ENCODE results near the gene TTLL11.

TTLL11 gene

DNA sequence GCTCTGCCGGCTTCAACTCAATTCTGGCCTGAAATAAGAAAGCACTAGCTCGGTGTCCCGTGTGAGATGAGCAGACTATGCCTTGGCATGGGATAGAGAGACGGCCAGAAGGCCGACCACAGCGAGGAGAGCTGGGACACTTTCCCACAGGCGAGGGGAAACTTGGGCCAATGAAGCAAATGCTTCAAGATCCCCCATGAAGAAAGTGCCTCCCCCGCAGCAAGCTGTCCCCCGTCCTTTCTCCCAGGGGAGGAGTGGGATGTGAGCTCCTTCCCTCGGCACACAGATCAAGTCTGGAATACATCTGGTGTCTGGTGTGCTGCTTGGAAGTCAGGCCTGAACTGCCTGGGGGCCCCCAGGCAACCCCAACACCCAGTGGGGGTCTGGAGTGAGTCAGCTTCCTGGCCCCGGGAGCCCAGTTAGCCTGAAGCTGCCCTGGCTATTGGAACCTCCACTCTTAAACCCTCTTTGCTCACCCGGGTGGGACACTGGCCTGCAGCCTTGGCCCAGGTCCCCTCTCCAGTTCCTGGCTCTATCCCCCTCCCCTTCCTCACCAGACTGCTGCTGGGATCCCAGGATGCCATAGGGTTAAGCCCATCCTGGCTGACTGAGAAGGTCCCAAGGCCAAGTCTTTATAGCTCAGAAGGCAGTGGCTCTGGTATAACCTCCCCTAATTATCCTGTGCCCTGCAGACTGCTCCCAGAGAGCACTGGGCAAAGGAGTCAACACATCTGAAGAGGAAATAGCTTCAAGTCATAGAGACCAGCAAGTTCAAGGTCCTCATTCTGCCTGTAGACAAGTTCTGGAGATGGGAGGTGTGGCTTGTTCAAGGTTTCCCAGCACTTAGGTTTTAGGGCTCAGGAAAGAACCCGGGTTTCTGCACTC is 205.3 kb downstream of the TTLL11 start:
- Histone ChIP-seq H4K20me1 (peaks cover 0 to 19% (median 0%) of the 10 kb centered on the region in 11 experiments; a peak in 2 of 22 replicates), H3K9ac (0 out of 22 replicates have a peak overlapping the region, but pooled peaks of 1 of the 11 experiments have one; percentile 11), H3K4me2 (peak overlapping the region; percentile 51 to 89 (median 78)), H3K36me3 (no peaks in the 10 kb centered on the region), H3K4me1 (peaks cover 30 to 62% (median 60%) of the 10 kb centered on the region in 10 experiments), H3K27ac (peak overlapping the region in 4 of 11 experiments; percentile 2 to 36 (median 22); a peak in 2 of 22 replicates), H3K4me3 (no peak overlapping the region; a peak in 1 of 20 replicates), H3K9me3 (replicated peaks in 1 of 11) (no peaks in the 10 kb centered on the region), H3K27me3 (no peaks in the 10 kb centered on the region)
- no peak for TF ChIP-seq Cebpa-rat (IDR thresholded peaks at IDR 0.05)

DNA sequence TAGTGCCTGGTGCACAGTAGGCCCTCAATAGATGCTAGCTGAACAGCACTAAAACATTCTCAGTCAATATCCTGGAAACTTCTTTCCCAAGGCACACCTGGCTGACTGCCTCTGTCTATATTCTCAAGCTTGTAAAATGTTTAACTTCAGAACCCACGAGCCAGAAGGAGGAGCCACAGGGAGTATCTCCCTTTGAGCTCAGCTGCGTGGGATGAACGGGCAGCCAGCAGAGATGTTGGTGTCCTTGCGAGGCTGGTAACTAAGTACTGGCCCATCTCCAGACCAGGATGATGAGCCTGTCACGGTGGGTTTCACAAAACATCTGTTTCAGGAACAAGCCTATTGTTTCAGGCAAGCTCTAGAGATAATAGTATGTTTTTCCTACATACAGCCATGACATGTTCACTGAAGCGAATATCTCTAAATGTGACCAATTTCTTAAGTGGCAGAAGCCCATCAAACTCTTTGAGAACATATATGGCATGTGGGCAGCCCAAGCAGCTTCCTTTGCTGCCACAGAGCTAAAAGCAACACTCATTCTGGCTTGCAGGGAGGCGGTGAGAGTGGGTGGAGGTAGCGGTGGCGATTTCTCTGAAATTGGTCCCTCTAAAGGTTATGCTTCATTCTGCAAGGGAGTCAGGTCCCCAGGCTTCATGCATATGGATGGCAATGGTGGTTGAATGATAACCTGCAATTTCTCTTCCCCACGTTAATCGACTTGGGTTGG is 206.2 kb downstream of the TTLL11 start:
- Histone ChIP-seq H3K4me1 (peaks cover 30 to 70% (median 68%) of the 10 kb centered on the region in 10 experiments), H4K20me1 (peaks cover 0 to 19% (median 0%) of the 10 kb centered on the region in 11 experiments; a peak in 2 of 22 replicates), H3K27me3 (no peaks in the 10 kb centered on the region), H3K4me2 (peak overlapping the region; percentile 51 to 89 (median 78)), H3K36me3 (no peaks in the 10 kb centered on the region), H3K27ac (peak overlapping the region in 2 of 11 experiments; percentile 2 to 19; a peak in 2 of 22 replicates), H3K9me3 (replicated peaks in 1 of 11) (no peaks in the 10 kb centered on the region), H3K4me3 (no peak overlapping the region), H3K9ac (no peak overlapping the region)
- no peak for TF ChIP-seq Cebpa-rat (IDR thresholded peaks at IDR 0.05)

DNA sequence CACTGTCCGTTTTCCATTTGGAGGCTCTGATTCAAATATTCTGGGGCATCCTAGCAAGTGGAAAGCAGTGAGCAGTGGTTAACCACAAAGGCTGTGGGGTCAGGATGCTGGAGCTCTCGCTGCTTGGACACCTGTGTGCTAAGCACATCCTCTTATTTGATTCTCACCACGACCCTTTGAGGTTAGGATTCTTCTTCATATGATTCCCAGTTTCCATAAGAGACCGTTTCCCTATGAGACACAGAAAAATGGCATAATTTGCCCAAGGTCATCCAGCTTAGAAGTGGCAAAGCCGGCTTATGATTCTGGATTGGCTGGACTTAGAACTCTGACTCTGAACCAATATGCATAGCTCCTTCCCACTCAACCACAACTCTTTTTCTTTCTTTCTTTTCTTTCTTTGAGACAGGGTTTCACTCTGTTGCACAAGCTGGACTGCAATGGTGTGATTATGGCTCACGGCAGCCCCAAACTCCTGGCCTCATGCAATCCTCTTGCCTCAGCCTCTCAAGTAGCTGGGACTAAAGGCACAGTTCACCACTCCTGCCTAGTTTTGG is 207.7 kb downstream of the TTLL11 start:
- no peak overlapping the region for H3K9ac ChIP-seq
- TF ChIP-seq Cebpa-rat (IDR thresholded peaks at IDR 0.05): peak in 1 of 11 experiments; percentile 22; a peak in 1 of 22 replicates
- H4K20me1 ChIP-seq: peaks cover 0 to 19% (median 0%) of the 10 kb centered on the region in 11 experiments; a peak in 2 of 22 replicates
- H3K9me3 ChIP-seq (replicated peaks in 1 of 11): no peaks in the 10 kb centered on the region
- H3K27ac ChIP-seq: no peak overlapping the region
- no peaks in the 10 kb centered on the region for H3K36me3 ChIP-seq
- H3K4me3 ChIP-seq: no peak overlapping the region
- H3K4me2 ChIP-seq: peak overlapping the region in 9 of 11 experiments; percentile 64 to 89 (median 82); a peak in 18 of 22 replicates
- H3K27me3 ChIP-seq: no peaks in the 10 kb centered on the region
- H3K4me1 ChIP-seq: peaks cover 30 to 71% (median 68%) of the 10 kb centered on the region in 10 experiments

DNA sequence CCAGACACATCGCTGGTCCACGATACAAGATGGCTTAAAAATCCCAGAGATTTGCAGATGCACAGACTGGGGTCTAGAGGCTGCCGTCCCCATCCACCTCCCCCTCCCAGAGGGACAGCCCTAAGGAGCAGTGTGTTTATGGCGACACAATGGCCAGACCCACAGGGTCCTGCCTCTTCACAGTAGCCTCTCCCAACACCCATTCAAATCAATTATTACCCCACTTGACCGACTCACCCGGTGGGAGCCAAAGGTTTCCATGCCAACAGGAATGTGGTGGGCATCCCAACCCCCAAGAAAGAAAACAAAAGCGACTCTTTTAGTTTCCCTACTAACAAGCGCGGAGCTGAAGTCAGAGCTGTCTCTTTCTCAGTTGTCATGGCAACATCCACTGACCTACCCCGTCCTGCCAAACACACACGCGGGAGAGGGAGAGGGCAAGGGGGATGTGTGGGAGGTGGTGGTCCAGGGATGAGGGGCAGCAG is 209.0 kb downstream of the TTLL11 start:
- Histone ChIP-seq H3K9ac (no peak overlapping the region), H3K27ac (no peak overlapping the region), H3K4me1 (peaks cover 30 to 71% (median 68%) of the 10 kb centered on the region in 10 experiments), H3K36me3 (no peaks in the 10 kb centered on the region), H3K4me3 (no peak overlapping the region), H3K27me3 (no peaks in the 10 kb centered on the region), H4K20me1 (peaks cover 0 to 19% (median 0%) of the 10 kb centered on the region in 11 experiments; a peak in 2 of 22 replicates), H3K4me2 (peak overlapping the region; percentile 20 to 89 (median 78); a peak in 21 of 22 replicates), H3K9me3 (replicated peaks in 1 of 11) (no peaks in the 10 kb centered on the region)
- TF ChIP-seq Cebpa-rat (IDR thresholded peaks at IDR 0.05): no peak

DNA sequence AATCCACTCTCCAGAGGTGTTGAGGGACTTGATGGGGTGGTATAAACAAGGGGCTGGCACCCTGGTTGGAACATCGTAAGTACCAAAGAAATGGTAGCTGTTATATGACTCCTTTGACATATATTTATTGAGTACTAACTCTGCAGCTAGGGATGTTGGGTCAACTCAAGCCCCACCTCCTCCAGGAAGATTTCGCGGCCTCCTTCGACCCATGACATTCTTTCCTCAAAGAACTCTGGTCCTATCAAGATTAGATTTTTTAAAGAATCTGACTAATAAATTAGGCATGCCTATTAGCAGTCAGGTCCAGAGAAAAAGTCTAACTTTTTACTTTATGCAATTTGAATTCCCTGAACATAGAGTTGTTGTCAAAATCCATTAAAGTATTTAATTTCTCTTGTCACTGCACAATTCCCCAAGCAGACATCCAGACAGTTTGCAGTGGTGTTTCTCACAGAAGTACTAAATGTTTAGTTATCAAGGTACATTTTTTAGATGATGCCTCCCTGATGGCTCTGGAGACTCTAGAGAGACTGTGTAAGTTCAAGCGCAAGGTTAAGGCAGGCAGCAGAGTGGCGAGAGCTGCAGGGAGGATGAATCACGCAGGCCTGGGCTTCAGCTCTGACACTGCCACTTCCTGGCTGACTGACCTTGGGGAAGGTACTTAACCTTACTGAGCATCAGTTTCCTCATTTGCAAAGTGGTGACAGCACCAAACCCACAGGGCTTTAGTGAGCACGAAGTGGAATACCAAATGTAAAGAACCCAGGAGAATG is 209.6 kb downstream of the TTLL11 start:
- H3K4me3 ChIP-seq: no peak overlapping the region
- no peak overlapping the region for H3K27ac ChIP-seq
- no peak for TF ChIP-seq Cebpa-rat (IDR thresholded peaks at IDR 0.05)
- H3K27me3 ChIP-seq: no peaks in the 10 kb centered on the region
- peaks cover 30 to 66% (median 64%) of the 10 kb centered on the region in 10 experiments for H3K4me1 ChIP-seq
- peak overlapping the region; percentile 20 to 89 (median 78); a peak in 19 of 22 replicates for H3K4me2 ChIP-seq
- H3K9me3 ChIP-seq (replicated peaks in 1 of 11): no peaks in the 10 kb centered on the region
- H3K36me3 ChIP-seq: no peaks in the 10 kb centered on the region
- H4K20me1 ChIP-seq: peaks cover 0 to 19% (median 0%) of the 10 kb centered on the region in 11 experiments; a peak in 2 of 22 replicates
- no peak overlapping the region for H3K9ac ChIP-seq

DNA sequence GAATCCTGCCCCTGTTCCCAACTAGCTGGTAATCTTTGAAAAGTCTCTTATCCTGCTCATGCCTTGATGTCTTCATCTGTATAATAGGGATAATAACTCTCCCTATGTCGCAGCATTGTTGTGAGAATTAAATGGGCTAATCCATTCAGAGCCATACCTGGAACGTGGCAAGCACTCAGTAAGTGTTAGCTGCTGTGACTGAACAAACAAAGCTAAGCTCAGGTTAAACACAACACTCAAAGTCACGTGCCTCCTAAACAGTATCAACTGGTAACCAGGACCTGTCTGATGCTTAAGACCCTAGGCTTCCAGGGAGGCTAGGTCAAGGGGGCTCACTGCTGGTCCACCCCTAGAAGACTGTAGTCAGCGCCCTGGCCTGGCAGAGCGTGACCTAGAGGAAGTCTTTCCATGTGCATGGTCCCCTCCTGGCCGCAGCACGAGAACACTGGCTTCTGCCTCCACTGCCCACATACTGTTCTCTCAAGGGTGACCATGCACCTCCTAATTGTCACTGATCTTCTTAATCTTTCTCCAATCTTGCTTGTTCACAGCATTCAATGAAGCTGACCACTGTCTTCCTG is 211.1 kb downstream of the TTLL11 start:
- Histone ChIP-seq H3K9me3 (replicated peaks in 1 of 11) (no peaks in the 10 kb centered on the region), H3K4me1 (peaks cover 23 to 51% (median 49%) of the 10 kb centered on the region in 10 experiments), H3K4me3 (no peak overlapping the region), H4K20me1 (peaks cover 0 to 10% (median 0%) of the 10 kb centered on the region in 11 experiments; a peak in 1 of 22 replicates), H3K9ac (no peak overlapping the region), H3K27me3 (no peaks in the 10 kb centered on the region), H3K4me2 (peak overlapping the region in 7 of 11 experiments; percentile 8 to 87 (median 38); a peak in 11 of 22 replicates), H3K27ac (no peak overlapping the region), H3K36me3 (no peaks in the 10 kb centered on the region)
- no peak for TF ChIP-seq Cebpa-rat (IDR thresholded peaks at IDR 0.05)

DNA sequence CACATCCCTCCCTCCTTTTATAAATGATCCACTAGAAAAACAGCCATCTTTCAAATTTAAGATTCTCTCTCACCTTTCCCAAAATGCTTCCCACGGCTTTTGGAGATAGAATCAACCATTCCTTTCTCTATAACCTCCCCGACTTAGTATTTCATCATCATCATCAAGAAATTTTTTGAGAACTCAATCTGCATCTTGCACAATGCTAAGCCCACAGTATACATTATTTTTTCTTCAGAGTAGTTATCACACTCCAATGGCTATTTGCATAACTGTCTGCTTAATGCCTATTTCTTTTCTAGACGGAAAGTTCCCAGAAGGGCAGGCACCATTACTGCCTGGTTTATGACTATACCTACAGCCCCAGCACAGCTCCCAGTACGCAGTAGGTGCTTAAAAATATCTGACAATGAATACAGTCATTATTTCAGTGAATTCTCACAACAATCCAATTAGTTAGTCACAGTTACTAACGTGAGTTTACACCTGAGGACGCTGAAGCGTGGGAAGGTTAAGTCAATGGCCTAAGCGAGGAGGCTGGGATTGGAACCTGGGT is 212.7 kb downstream of the TTLL11 start:
- H3K4me1 ChIP-seq: peaks cover 23 to 35% (median 33%) of the 10 kb centered on the region in 10 experiments
- H3K9ac ChIP-seq: no peak overlapping the region
- no peak overlapping the region for H3K27ac ChIP-seq
- no peak overlapping the region for H3K4me2 ChIP-seq
- no peaks in the 10 kb centered on the region for H3K27me3 ChIP-seq
- H3K9me3 ChIP-seq (replicated peaks in 1 of 11): no peaks in the 10 kb centered on the region
- 0 out of 22 replicates have a peak, but pooled peaks of 1 of the 11 experiments have one; percentile 10 for TF ChIP-seq Cebpa-rat (IDR thresholded peaks at IDR 0.05)
- H4K20me1 ChIP-seq: peaks cover 0 to 10% (median 0%) of the 10 kb centered on the region in 11 experiments; a peak in 1 of 22 replicates
- H3K36me3 ChIP-seq: no peaks in the 10 kb centered on the region
- no peak overlapping the region for H3K4me3 ChIP-seq

Data from BLaER1 treated with 17β-estradiol and CSF1 and Interleukin-3, amounts not matched to agents 10 nM and 100 nM (cell line).